Measurements from ENCODE around the gene ARMS2.

The ARMS2 gene

GRCh38 chr10:122474131-122474818, 19.8 kb downstream of the ARMS2 start:
- peak; percentile 45 for DNase-seq

- DNase-seq, result no peak
These were observed 20.6 kb downstream of the ARMS2 start for GRCh38 chr10:122475100-122475499.

GRCh38 chr10:122475591-122476332, 21.3 kb downstream of the ARMS2 start:
- peak; percentile 78 for DNase-seq

- DNase-seq, result no peak
These were observed 21.9 kb downstream of the ARMS2 start for GRCh38 chr10:122476333-122476695.

- DNase-seq, result no peak
These were observed 23.0 kb downstream of the ARMS2 start for GRCh38 chr10:122477436-122477835.

GRCh38 chr10:122478971-122479370, 24.5 kb downstream of the ARMS2 start:
- peak; percentile 39 for DNase-seq

- DNase-seq, result no peak
These were observed 25.8 kb downstream of the ARMS2 start for GRCh38 chr10:122480146-122480833.

GRCh38 chr10:122481296-122482056, 27.0 kb downstream of the ARMS2 start:
- no peak for DNase-seq

GRCh38 chr10:122484276-122485060, 30.0 kb downstream of the ARMS2 start:
- DNase-seq, result no peak

- DNase-seq, result no peak
These were observed 31.2 kb downstream of the ARMS2 start for GRCh38 chr10:122485670-122486069.

- peak; percentile 38 for DNase-seq
These were observed 32.1 kb downstream of the ARMS2 start for GRCh38 chr10:122486406-122487080.

GRCh38 chr10:122487174-122487765, 32.8 kb downstream of the ARMS2 start:
- DNase-seq, result peak; percentile 71

- no peak for DNase-seq
These were observed 35.8 kb downstream of the ARMS2 start for GRCh38 chr10:122490268-122490667.

- DNase-seq, result no peak
These were observed 36.6 kb downstream of the ARMS2 start for GRCh38 chr10:122490786-122491680.

GRCh38 chr10:122492006-122492405, 37.6 kb downstream of the ARMS2 start:
- no peak for DNase-seq

- DNase-seq, result no peak
These were observed 38.6 kb downstream of the ARMS2 start for GRCh38 chr10:122492999-122493481.

- DNase-seq, result no peak
These were observed 39.3 kb downstream of the ARMS2 start for GRCh38 chr10:122493761-122494160.

- DNase-seq, result no peak
These were observed 39.8 kb downstream of the ARMS2 start for GRCh38 chr10:122494173-122494820.

- DNase-seq, result no peak
These were observed 40.4 kb downstream of the ARMS2 start for GRCh38 chr10:122494833-122495232.

Data from retina (tissue), 1 donor.